ENCODE measurements around the gene DLG2.
"Not testable (repeated sequence)": the region's sequence is repeated elsewhere in the genome, so short reads cannot be mapped to it uniquely, and the experiment has no call there.

Gene DLG2

GRCh38 chr11:85028329-85029101 is 598.6 kb downstream of the DLG2 start:
- TF ChIP-seq CTCF (IDR thresholded peaks at IDR 0.05) = no peak
- Histone ChIP-seq H3K4me1 (ENCODE audit: control insufficient read depth in 1 of 2, insufficient read depth in 1 of 2, low read depth in 1 of 2, low read length in 1 of 2) (no peaks in the 10 kb centered on the region), H3K9me3 (no peaks in the 10 kb centered on the region), H3K27me3 (no peaks in the 10 kb centered on the region), H3K4me3 (ENCODE audit: low read depth in 1 of 2, low read length in 1 of 2) (no peak overlapping the region), H3K27ac (no peak overlapping the region), H3K36me3 (no peaks in the 10 kb centered on the region)

- Histone ChIP-seq H3K9me3 (no peaks in the 10 kb centered on the region), H3K4me3 (ENCODE audit: low read depth in 1 of 2, low read length in 1 of 2) (no peak overlapping the region), H3K4me1 (ENCODE audit: control insufficient read depth in 1 of 2, insufficient read depth in 1 of 2, low read depth in 1 of 2, low read length in 1 of 2) (no peaks in the 10 kb centered on the region), H3K36me3 (no peaks in the 10 kb centered on the region), H3K27ac (no peak overlapping the region), H3K27me3 (no peaks in the 10 kb centered on the region)
- no peak for TF ChIP-seq CTCF (IDR thresholded peaks at IDR 0.05)
These were observed 599.8 kb downstream of the DLG2 start for GRCh38 chr11:85027346-85027745.

- Histone ChIP-seq H3K4me3 (ENCODE audit: low read depth in 1 of 2, low read length in 1 of 2) (no peak overlapping the region), H3K4me1 (ENCODE audit: control insufficient read depth in 1 of 2, insufficient read depth in 1 of 2, low read depth in 1 of 2, low read length in 1 of 2) (no peaks in the 10 kb centered on the region), H3K9me3 (no peaks in the 10 kb centered on the region), H3K36me3 (no peaks in the 10 kb centered on the region), H3K27me3 (no peaks in the 10 kb centered on the region), H3K27ac (no peak overlapping the region)
- no peak for TF ChIP-seq CTCF (IDR thresholded peaks at IDR 0.05)
These were observed 606.1 kb downstream of the DLG2 start for GRCh38 chr11:85021058-85021457.

- TF ChIP-seq CTCF (IDR thresholded peaks at IDR 0.05) = no peak
- H3K36me3 ChIP-seq = no peaks in the 10 kb centered on the region
- no peak overlapping the region for H3K4me3 ChIP-seq (ENCODE audit: low read depth in 1 of 2, low read length in 1 of 2)
- no peaks in the 10 kb centered on the region for H3K27me3 ChIP-seq
- H3K9me3 ChIP-seq = no peaks in the 10 kb centered on the region
- H3K4me1 ChIP-seq (ENCODE audit: control insufficient read depth in 1 of 2, insufficient read depth in 1 of 2, low read depth in 1 of 2, low read length in 1 of 2) = no peaks in the 10 kb centered on the region
- H3K27ac ChIP-seq = no peak overlapping the region
These were observed 633.8 kb downstream of the DLG2 start for GRCh38 chr11:84993386-84993785.

GRCh38 chr11:84990141-84990540 is 637.0 kb downstream of the DLG2 start:
- Histone ChIP-seq H3K9me3 (no peaks in the 10 kb centered on the region), H3K27me3 (no peaks in the 10 kb centered on the region), H3K36me3 (no peaks in the 10 kb centered on the region), H3K27ac (no peak overlapping the region), H3K4me3 (ENCODE audit: low read depth in 1 of 2, low read length in 1 of 2) (no peak overlapping the region), H3K4me1 (ENCODE audit: control insufficient read depth in 1 of 2, insufficient read depth in 1 of 2, low read depth in 1 of 2, low read length in 1 of 2) (no peaks in the 10 kb centered on the region)
- no peak for TF ChIP-seq CTCF (IDR thresholded peaks at IDR 0.05)

- not testable (repeated sequence) for H3K27me3 ChIP-seq; H3K4me1 ChIP-seq (ENCODE audit: control insufficient read depth in 1 of 2, insufficient read depth in 1 of 2, low read depth in 1 of 2, low read length in 1 of 2); H3K9me3 ChIP-seq; H3K36me3 ChIP-seq; H3K4me3 ChIP-seq (ENCODE audit: low read depth in 1 of 2, low read length in 1 of 2); H3K27ac ChIP-seq
These were observed 639.4 kb downstream of the DLG2 start for GRCh38 chr11:84987686-84988187.

Measured in neutrophil (primary cell).